ENCODE measurements around the gene DLX2.
A peak's percentile ranks its signal among the peaks of the same experiment; 100 is the strongest.

DLX2 gene

GRCh38 chr2:172101821-172102390 lies 794 bp downstream of the DLX2 start:
- TF ChIP-seq, protein P1, sequence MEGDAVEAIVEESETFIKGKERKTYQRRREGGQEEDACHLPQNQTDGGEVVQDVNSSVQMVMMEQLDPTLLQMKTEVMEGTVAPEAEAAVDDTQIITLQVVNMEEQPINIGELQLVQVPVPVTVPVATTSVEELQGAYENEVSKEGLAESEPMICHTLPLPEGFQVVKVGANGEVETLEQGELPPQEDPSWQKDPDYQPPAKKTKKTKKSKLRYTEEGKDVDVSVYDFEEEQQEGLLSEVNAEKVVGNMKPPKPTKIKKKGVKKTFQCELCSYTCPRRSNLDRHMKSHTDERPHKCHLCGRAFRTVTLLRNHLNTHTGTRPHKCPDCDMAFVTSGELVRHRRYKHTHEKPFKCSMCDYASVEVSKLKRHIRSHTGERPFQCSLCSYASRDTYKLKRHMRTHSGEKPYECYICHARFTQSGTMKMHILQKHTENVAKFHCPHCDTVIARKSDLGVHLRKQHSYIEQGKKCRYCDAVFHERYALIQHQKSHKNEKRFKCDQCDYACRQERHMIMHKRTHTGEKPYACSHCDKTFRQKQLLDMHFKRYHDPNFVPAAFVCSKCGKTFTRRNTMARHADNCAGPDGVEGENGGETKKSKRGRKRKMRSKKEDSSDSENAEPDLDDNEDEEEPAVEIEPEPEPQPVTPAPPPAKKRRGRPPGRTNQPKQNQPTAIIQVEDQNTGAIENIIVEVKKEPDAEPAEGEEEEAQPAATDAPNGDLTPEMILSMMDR (IDR thresholded peaks at IDR 0.05; ENCODE audit: poor library complexity, severe bottlenecking), result no peak
- H3K27ac ChIP-seq (ENCODE audit: poor library complexity, severe bottlenecking), result peak overlapping the region; percentile 42
- no peaks in the 10 kb centered on the region for H3K27me3 ChIP-seq (ENCODE audit: insufficient read depth, poor library complexity, severe bottlenecking)
- H3K36me3 ChIP-seq (ENCODE audit: low read depth), result no peaks in the 10 kb centered on the region
- DNase-seq (ENCODE audit: low spot score), result peak; percentile 60
- ATAC-seq (ENCODE audit: low read depth), result peak; percentile 15
- H3K4me1 ChIP-seq (ENCODE audit: insufficient read depth, poor library complexity, severe bottlenecking), result peaks cover 26% of the 10 kb centered on the region
- peak overlapping the region; percentile 47 for H3K4me3 ChIP-seq (ENCODE audit: severe bottlenecking)
- H3K9me3 ChIP-seq (ENCODE audit: severe bottlenecking), result no peaks in the 10 kb centered on the region

GRCh38 chr2:172100935-172101820 lies 1.5 kb downstream of the DLX2 start:
- no peaks in the 10 kb centered on the region for H3K27me3 ChIP-seq (ENCODE audit: insufficient read depth, poor library complexity, severe bottlenecking)
- H3K4me3 ChIP-seq (ENCODE audit: severe bottlenecking), result peak overlapping the region; percentile 47

GRCh38 chr2:172100080-172100934 lies 2.4 kb downstream of the DLX2 start:
- no peaks in the 10 kb centered on the region for H3K36me3 ChIP-seq (ENCODE audit: low read depth)
- H3K4me3 ChIP-seq (ENCODE audit: severe bottlenecking), result no peak overlapping the region
- ATAC-seq (ENCODE audit: low read depth), result no peak
- TF ChIP-seq, protein P1 (IDR thresholded peaks at IDR 0.05; ENCODE audit: poor library complexity, severe bottlenecking), result no peak
- H3K27ac ChIP-seq (ENCODE audit: poor library complexity, severe bottlenecking), result no peak overlapping the region
- no peaks in the 10 kb centered on the region for H3K9me3 ChIP-seq (ENCODE audit: severe bottlenecking)
- no peaks in the 10 kb centered on the region for H3K27me3 ChIP-seq (ENCODE audit: insufficient read depth, poor library complexity, severe bottlenecking)
- no peak for DNase-seq (ENCODE audit: low spot score)
- peaks cover 38% of the 10 kb centered on the region for H3K4me1 ChIP-seq (ENCODE audit: insufficient read depth, poor library complexity, severe bottlenecking)

More at GRCh38 chr2:172100935-172101820, 1.5 kb downstream of the DLX2 start:
- no peaks in the 10 kb centered on the region for H3K9me3 ChIP-seq (ENCODE audit: severe bottlenecking)
- H3K4me1 ChIP-seq (ENCODE audit: insufficient read depth, poor library complexity, severe bottlenecking), result peaks cover 30% of the 10 kb centered on the region
- TF ChIP-seq, protein P1 (IDR thresholded peaks at IDR 0.05; ENCODE audit: poor library complexity, severe bottlenecking), result peak; percentile 1
- DNase-seq (ENCODE audit: low spot score), result no peak
- ATAC-seq (ENCODE audit: low read depth), result no peak
- H3K36me3 ChIP-seq (ENCODE audit: low read depth), result no peaks in the 10 kb centered on the region
- peak overlapping the region; percentile 42 for H3K27ac ChIP-seq (ENCODE audit: poor library complexity, severe bottlenecking)

DNA sequence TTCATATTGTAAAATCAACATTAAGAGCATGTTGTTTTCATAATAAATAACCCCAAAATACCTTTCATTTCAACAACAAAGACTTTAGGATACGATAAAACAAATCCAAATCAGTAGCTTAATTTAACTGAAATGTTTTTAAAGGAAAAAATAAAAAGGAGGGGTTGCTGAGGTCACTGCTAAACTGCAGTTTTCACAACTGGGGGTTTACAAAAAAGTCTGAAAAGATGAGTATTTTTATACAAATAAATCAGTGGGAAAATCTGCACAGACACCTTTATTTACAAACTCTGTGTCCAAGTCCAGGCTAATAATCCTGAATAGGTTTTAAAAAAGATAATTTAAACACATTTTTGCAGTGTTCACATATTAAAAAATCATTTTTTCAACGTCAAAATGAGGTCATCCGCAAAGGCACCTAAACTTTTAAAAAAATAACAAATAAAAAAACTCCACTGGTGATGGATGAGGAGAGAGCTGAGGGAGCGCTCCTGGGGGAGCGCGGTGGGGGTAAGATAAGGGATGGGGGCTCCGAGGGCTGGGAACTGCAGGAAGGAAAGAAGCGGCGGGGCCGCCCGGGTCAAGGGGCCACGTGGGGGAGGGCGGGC lies 3.1 kb downstream of the DLX2 start:
- peaks cover 38% of the 10 kb centered on the region for H3K4me1 ChIP-seq (ENCODE audit: insufficient read depth, poor library complexity, severe bottlenecking)
- H3K27ac ChIP-seq (ENCODE audit: poor library complexity, severe bottlenecking), result peak overlapping the region; percentile 94

More for the DNA sequence above, 3.1 kb downstream of the DLX2 start:
- no peaks in the 10 kb centered on the region for H3K36me3 ChIP-seq (ENCODE audit: low read depth)
- TF ChIP-seq, protein P1 (IDR thresholded peaks at IDR 0.05; ENCODE audit: poor library complexity, severe bottlenecking), result no peak
- H3K9me3 ChIP-seq (ENCODE audit: severe bottlenecking), result no peaks in the 10 kb centered on the region
- no peaks in the 10 kb centered on the region for H3K27me3 ChIP-seq (ENCODE audit: insufficient read depth, poor library complexity, severe bottlenecking)
- DNase-seq (ENCODE audit: low spot score) (no peak), ATAC-seq (ENCODE audit: low read depth) (no peak)
- peak overlapping the region; percentile 19 for H3K4me3 ChIP-seq (ENCODE audit: severe bottlenecking)
